ENCODE measurements around the gene PAN3. TPM values are rescaled to one million over a fixed set of nuclear protein-coding genes. Genes with fewer than 3 reads are reported as not detected.

Gene PAN3
- total RNA-seq, 1 experiment from 2014 or later = 32.9 TPM

GRCh38 chr13:28267497-28267896 lies 129.2 kb downstream of the PAN3 start:
- Mint-ChIP-seq H3K27ac (ENCODE audit: low read depth, unreplicated experiment) (no peak overlapping the region), H3K4me1 (ENCODE audit: insufficient read depth, unreplicated experiment) (no peaks in the 10 kb centered on the region), H3K27me3 (ENCODE audit: insufficient read depth, unreplicated experiment) (no peaks in the 10 kb centered on the region), H3K4me3 (ENCODE audit: unreplicated experiment) (no peak overlapping the region), H3K9me3 (ENCODE audit: unreplicated experiment) (no peaks in the 10 kb centered on the region), H3K36me3 (ENCODE audit: insufficient read depth, unreplicated experiment) (peaks cover 50% of the 10 kb centered on the region)
- intact Hi-C loops (cut with micrococcal nuclease) = no loop called here
- ChIA-PET POLR2A (no interaction called here), CTCF (interaction anchor here (1.0 kb wide), 1 partner anchor 369 kb away, joined by 4 read pairs; no protein-coding TSS in a partner anchor)
- TF ChIP-seq CTCF (IDR thresholded peaks at IDR 0.05; ENCODE audit: unreplicated experiment) = no peak
- no peak for DNase-seq (ENCODE audit: unreplicated experiment)
- no TSS peak for BruUV-seq (replicated peaks)

- Mint-ChIP-seq H3K4me1 (ENCODE audit: insufficient read depth, unreplicated experiment) (no peaks in the 10 kb centered on the region), H3K27me3 (ENCODE audit: insufficient read depth, unreplicated experiment) (no peaks in the 10 kb centered on the region), H3K9me3 (ENCODE audit: unreplicated experiment) (no peaks in the 10 kb centered on the region), H3K27ac (ENCODE audit: low read depth, unreplicated experiment) (no peak overlapping the region), H3K4me3 (ENCODE audit: unreplicated experiment) (no peak overlapping the region), H3K36me3 (ENCODE audit: insufficient read depth, unreplicated experiment) (peaks cover 42% of the 10 kb centered on the region)
- no peak for TF ChIP-seq CTCF (IDR thresholded peaks at IDR 0.05; ENCODE audit: unreplicated experiment)
- intact Hi-C loops (cut with micrococcal nuclease) = no loop called here
- ChIA-PET POLR2A (no interaction called here), CTCF (no interaction called here)
- DNase-seq (ENCODE audit: unreplicated experiment) = no peak
- BruUV-seq (replicated peaks) = no TSS peak
These were observed 130.5 kb downstream of the PAN3 start for GRCh38 chr13:28268800-28269223.

- Mint-ChIP-seq H3K36me3 (ENCODE audit: insufficient read depth, unreplicated experiment) (peaks cover 33% of the 10 kb centered on the region), H3K27ac (ENCODE audit: low read depth, unreplicated experiment) (no peak overlapping the region), H3K27me3 (ENCODE audit: insufficient read depth, unreplicated experiment) (no peaks in the 10 kb centered on the region), H3K9me3 (ENCODE audit: unreplicated experiment) (no peaks in the 10 kb centered on the region), H3K4me3 (ENCODE audit: unreplicated experiment) (no peak overlapping the region), H3K4me1 (ENCODE audit: insufficient read depth, unreplicated experiment) (no peaks in the 10 kb centered on the region)
- BruUV-seq (replicated peaks) = no TSS peak
- intact Hi-C loops (cut with micrococcal nuclease) = no loop called here
- ChIA-PET POLR2A (interaction anchor here (0.6 kb wide), 1 partner anchor 388 kb away, joined by 5 read pairs; the partner anchor contains the start of gene POMP), CTCF (no interaction called here)
- TF ChIP-seq CTCF (IDR thresholded peaks at IDR 0.05; ENCODE audit: unreplicated experiment) = no peak
- DNase-seq (ENCODE audit: unreplicated experiment) = no peak
These were observed 132.9 kb downstream of the PAN3 start for GRCh38 chr13:28271056-28271840.

- Mint-ChIP-seq H3K36me3 (ENCODE audit: insufficient read depth, unreplicated experiment) (peaks cover 31% of the 10 kb centered on the region), H3K27me3 (ENCODE audit: insufficient read depth, unreplicated experiment) (no peaks in the 10 kb centered on the region), H3K27ac (ENCODE audit: low read depth, unreplicated experiment) (no peak overlapping the region), H3K4me3 (ENCODE audit: unreplicated experiment) (no peak overlapping the region), H3K4me1 (ENCODE audit: insufficient read depth, unreplicated experiment) (no peaks in the 10 kb centered on the region), H3K9me3 (ENCODE audit: unreplicated experiment) (no peaks in the 10 kb centered on the region)
- POLR2A ChIA-PET = interaction anchor here (0.7 to 1.2 kb wide), 2 partner anchors 9 to 16 kb away, joined by 4 read pairs; no protein-coding TSS in a partner anchor
- CTCF ChIA-PET = interaction anchor here (1.0 kb wide), 1 partner anchor 9 kb away, joined by 3 read pairs; no protein-coding TSS in a partner anchor
- TF ChIP-seq CTCF (IDR thresholded peaks at IDR 0.05; ENCODE audit: unreplicated experiment) = no peak
- DNase-seq (ENCODE audit: unreplicated experiment) = no peak
- intact Hi-C loops (cut with micrococcal nuclease) = no loop called here
- BruUV-seq (replicated peaks) = no TSS peak
These were observed 135.6 kb downstream of the PAN3 start for GRCh38 chr13:28273919-28274318.

Data from MCF 10A (cell line).